Parathyroid adenoma (tissue), 2 donors: ENCODE measurements around the gene NECAB3.

ENCODE experiments used
- H2AFZ ChIP-seq: fragments of 300-600 bp; sonication (generic); one replicate; pipeline ENCODE4 v1.7.0; 2017; ENCODE audit warnings: antibody characterized with exemption, mild to moderate bottlenecking
- H3K27ac ChIP-seq: fragments of 300-600 bp; sonication (generic); one replicate; pipeline ENCODE4 v1.7.0; 2017
- H3K27me3 ChIP-seq: fragments of 300-600 bp; sonication (generic); one replicate; pipeline ENCODE4 v1.7.0; 2017; ENCODE audit warnings: low read length; ENCODE audit not compliant: control insufficient read depth, insufficient read depth
- H3K36me3 ChIP-seq: fragments of 300-600 bp; sonication (generic); one replicate; pipeline ENCODE4 v1.7.0; 2017; ENCODE audit warnings: low read length; ENCODE audit not compliant: control insufficient read depth, insufficient read depth
- H3K4me1 ChIP-seq: fragments of 300-600 bp; sonication (generic); one replicate; pipeline ENCODE4 v1.7.0; 2017; ENCODE audit warnings: control low read depth
- H3K4me2 ChIP-seq: fragments of 300-600 bp; sonication (generic); one replicate; pipeline ENCODE4 v1.7.0; 2017; ENCODE audit warnings: low read length
- H3K4me3 ChIP-seq: fragments of 300-600 bp; sonication (generic); one replicate; pipeline ENCODE4 v1.7.0; 2017; ENCODE audit warnings: low read depth, low read length
- H3K79me2 ChIP-seq: fragments of 300-600 bp; sonication (generic); one replicate; pipeline ENCODE4 v1.7.0; 2017; ENCODE audit warnings: control low read depth
- H3K9ac ChIP-seq: fragments of 300-600 bp; sonication (generic); one replicate; pipeline ENCODE4 v1.7.0; 2017; ENCODE audit warnings: mild to moderate bottlenecking
- H3K9me3 ChIP-seq: fragments of 300-600 bp; sonication (generic); one replicate; pipeline ENCODE4 v1.7.0; 2017; ENCODE audit warnings: low read length; ENCODE audit not compliant: control insufficient read depth
- TF ChIP-seq, protein P1 (sequence below): fragments of 300-600 bp; sonication (generic); IDR thresholded peaks from one replicate; pipeline ENCODE4 v1.7.0; 2017; ENCODE audit warnings: antibody characterized with exemption, mild to moderate bottlenecking
- donor health status: primary hyperparathyroidism.

Gene NECAB3

GRCh38 chr20:33609504-33609903 is 64.7 kb downstream of the NECAB3 start:
- Histone ChIP-seq H3K36me3 (no peaks in the 10 kb centered on the region), H3K4me3 (no peak overlapping the region)
- TF ChIP-seq, protein P1, sequence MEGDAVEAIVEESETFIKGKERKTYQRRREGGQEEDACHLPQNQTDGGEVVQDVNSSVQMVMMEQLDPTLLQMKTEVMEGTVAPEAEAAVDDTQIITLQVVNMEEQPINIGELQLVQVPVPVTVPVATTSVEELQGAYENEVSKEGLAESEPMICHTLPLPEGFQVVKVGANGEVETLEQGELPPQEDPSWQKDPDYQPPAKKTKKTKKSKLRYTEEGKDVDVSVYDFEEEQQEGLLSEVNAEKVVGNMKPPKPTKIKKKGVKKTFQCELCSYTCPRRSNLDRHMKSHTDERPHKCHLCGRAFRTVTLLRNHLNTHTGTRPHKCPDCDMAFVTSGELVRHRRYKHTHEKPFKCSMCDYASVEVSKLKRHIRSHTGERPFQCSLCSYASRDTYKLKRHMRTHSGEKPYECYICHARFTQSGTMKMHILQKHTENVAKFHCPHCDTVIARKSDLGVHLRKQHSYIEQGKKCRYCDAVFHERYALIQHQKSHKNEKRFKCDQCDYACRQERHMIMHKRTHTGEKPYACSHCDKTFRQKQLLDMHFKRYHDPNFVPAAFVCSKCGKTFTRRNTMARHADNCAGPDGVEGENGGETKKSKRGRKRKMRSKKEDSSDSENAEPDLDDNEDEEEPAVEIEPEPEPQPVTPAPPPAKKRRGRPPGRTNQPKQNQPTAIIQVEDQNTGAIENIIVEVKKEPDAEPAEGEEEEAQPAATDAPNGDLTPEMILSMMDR: no peak

More at GRCh38 chr20:33609504-33609903, 64.7 kb downstream of the NECAB3 start:
- no peaks in the 10 kb centered on the region for H3K27me3 ChIP-seq
- H3K9me3 ChIP-seq: no peaks in the 10 kb centered on the region
- H3K4me1 ChIP-seq: no peaks in the 10 kb centered on the region
- no peak overlapping the region for H3K9ac ChIP-seq
- no peak overlapping the region for H3K27ac ChIP-seq
- H2AFZ ChIP-seq: no peak overlapping the region
- no peak overlapping the region for H3K4me2 ChIP-seq
- H3K79me2 ChIP-seq: no peaks in the 10 kb centered on the region
